Measurements from ENCODE around the gene NPHP4. TPM values are rescaled to one million over a fixed set of nuclear protein-coding genes. Genes with fewer than 3 reads are reported as not detected.

Gene NPHP4
- total and polyA plus RNA-seq, 9 of the 15 experiments (the other 6 are each of a cell fraction or from before 2014, with no cell fraction given), result 0.52 to 26.2 (median 6.7) TPM

DNA sequence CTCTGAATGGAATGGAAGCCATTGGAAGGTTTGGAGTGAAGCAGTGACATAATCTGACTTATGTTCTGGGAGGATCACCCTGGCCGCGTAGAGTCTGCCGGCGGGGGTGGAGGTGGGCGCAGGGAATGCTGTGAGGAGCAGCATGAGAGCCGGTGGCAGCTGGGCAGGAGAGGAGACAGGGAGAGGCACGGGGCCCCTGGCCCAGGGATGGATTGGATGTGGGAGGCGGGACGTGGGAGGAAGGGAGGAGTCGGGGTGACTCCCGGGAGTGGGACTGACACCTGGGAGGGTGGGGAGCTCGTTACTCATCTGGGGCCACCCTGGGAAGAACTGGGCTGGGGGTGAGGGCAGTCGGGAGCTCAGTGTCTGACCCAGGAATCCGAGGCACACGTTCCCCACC, 43.1 kb upstream of the NPHP4 start:
- H3K9me1 ChIP-seq (ENCODE audit: control insufficient read depth, insufficient read depth, low read length), result no peaks in the 10 kb centered on the region
- POLR2A ChIA-PET, result interaction anchor here (0.5 to 1.8 kb wide), 4 partner anchors 9 to 353 kb away, joined by 3 to 12 read pairs (median 4); partner anchors contain the start of gene KCNAB2
- H3K9ac ChIP-seq (ENCODE audit: insufficient read depth in 1 of 2, low read depth in 2 of 2, low read length in 2 of 2), result peak overlapping the region in 1 of 2 experiments; percentile 59; a peak in 1 of 4 replicates
- no peak overlapping the region for H2AFZ ChIP-seq (ENCODE audit: low read depth, low read length)
- H3K4me3 ChIP-seq, result no peak overlapping the region
- H3K36me3 ChIP-seq (ENCODE audit: control insufficient read depth, insufficient read depth, low read length), result no peaks in the 10 kb centered on the region
- CTCF ChIA-PET (ENCODE audit: low intra/inter-chr PET ratio), result no interaction called here
- H3K27ac ChIP-seq (ENCODE audit: extremely low read depth, low read depth, low read length), result no peak overlapping the region
- peaks cover 55% of the 10 kb centered on the region for H4K20me1 ChIP-seq (replicated peaks; ENCODE audit: control insufficient read depth, insufficient read depth, low read length)
- H3K27me3 ChIP-seq (ENCODE audit: control insufficient read depth in 2 of 2, insufficient read depth in 2 of 2, low read length in 2 of 2), result peaks cover 0 to 11% of the 10 kb centered on the region in 2 experiments; a peak in 2 of 5 replicates
- ATAC-seq, result no peak
- WGBS (ENCODE audit: insufficient coverage, low coverage, missing lambda C conversion rate), result 31% methylated on average over 14 of the region's 15 CpGs
- no TSS peak for BruUV-seq (replicated peaks)
- no peaks in the 10 kb centered on the region for H3K9me3 ChIP-seq (replicated peaks; ENCODE audit: control insufficient read depth, insufficient read depth, low read depth, low read length)
- peak in 2 of 4 experiments; percentile 44 to 48 for DNase-seq (ENCODE audit: extremely low read depth in 1 of 4, low spot score in 3 of 4)
- in situ Hi-C loops (cut with MboI), result no loop called here
- TF ChIP-seq, protein P1, sequence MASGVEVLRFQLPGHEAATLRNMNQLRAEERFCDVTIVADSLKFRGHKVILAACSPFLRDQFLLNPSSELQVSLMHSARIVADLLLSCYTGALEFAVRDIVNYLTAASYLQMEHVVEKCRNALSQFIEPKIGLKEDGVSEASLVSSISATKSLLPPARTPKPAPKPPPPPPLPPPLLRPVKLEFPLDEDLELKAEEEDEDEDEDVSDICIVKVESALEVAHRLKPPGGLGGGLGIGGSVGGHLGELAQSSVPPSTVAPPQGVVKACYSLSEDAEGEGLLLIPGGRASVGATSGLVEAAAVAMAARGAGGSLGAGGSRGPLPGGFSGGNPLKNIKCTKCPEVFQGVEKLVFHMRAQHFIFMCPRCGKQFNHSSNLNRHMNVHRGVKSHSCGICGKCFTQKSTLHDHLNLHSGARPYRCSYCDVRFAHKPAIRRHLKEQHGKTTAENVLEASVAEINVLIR (CRISPR knock-in tag; IDR thresholded peaks at IDR 0.05), result no peak
- peak; percentile 41 for TF ChIP-seq EGR1 (conservative IDR thresholded peaks at IDR 0.05)
- no peak for FAIRE-seq
- intact Hi-C loops (cut with micrococcal nuclease), result no loop called here
- no peaks in the 10 kb centered on the region for H3K79me2 ChIP-seq (ENCODE audit: control insufficient read depth, insufficient read depth, low read length)
- peaks cover 0 to 24% of the 10 kb centered on the region in 2 experiments; a peak in 2 of 5 replicates for H3K4me1 ChIP-seq (replicated peaks in 1 of 2; ENCODE audit: control insufficient read depth in 2 of 2, insufficient read depth in 2 of 2, low read length in 2 of 2)
- no peak overlapping the region for H3K4me2 ChIP-seq (ENCODE audit: insufficient read depth, low read length)

DNA sequence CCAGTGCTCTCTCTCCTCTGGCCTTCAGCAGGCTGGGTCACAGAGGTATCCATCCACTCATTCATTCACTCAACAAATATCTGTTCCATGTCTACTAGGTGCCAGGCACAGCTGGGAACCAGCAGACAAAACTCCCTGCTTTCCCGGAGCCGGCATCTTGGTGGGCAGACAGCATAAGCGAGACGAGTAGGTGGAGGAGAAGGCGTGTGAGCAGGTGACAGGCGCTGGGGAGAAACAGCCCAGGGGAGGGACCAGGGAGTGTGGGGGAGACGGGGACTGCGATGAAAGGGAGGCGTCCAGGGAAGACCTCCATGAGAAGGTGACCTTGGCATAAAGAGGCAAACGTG, 42.5 kb upstream of the NPHP4 start:
- in situ Hi-C loops (cut with MboI), result no loop called here
- intact Hi-C loops (cut with micrococcal nuclease), result no loop called here
- Histone ChIP-seq H3K4me2 (ENCODE audit: insufficient read depth, low read length) (0 out of 2 replicates have a peak overlapping the region, but pooled peaks have one; percentile 9), H3K9me3 (replicated peaks; ENCODE audit: control insufficient read depth, insufficient read depth, low read depth, low read length) (no peaks in the 10 kb centered on the region), H2AFZ (ENCODE audit: low read depth, low read length) (no peak overlapping the region), H3K79me2 (ENCODE audit: control insufficient read depth, insufficient read depth, low read length) (no peaks in the 10 kb centered on the region), H3K36me3 (ENCODE audit: control insufficient read depth, insufficient read depth, low read length) (no peaks in the 10 kb centered on the region), H3K4me3 (no peak overlapping the region), H3K9ac (ENCODE audit: insufficient read depth in 1 of 2, low read depth in 2 of 2, low read length in 2 of 2) (peak overlapping the region in 1 of 2 experiments; percentile 59; a peak in 2 of 4 replicates), H3K27ac (ENCODE audit: extremely low read depth, low read depth, low read length) (no peak overlapping the region), H3K9me1 (ENCODE audit: control insufficient read depth, insufficient read depth, low read length) (no peaks in the 10 kb centered on the region), H3K27me3 (ENCODE audit: control insufficient read depth in 2 of 2, insufficient read depth in 2 of 2, low read length in 2 of 2) (peaks cover 0 to 11% of the 10 kb centered on the region in 2 experiments; a peak in 2 of 5 replicates), H3K4me1 (replicated peaks in 1 of 2; ENCODE audit: control insufficient read depth in 2 of 2, insufficient read depth in 2 of 2, low read length in 2 of 2) (peaks cover 0 to 24% of the 10 kb centered on the region in 2 experiments; a peak in 2 of 5 replicates), H4K20me1 (replicated peaks; ENCODE audit: control insufficient read depth, insufficient read depth, low read length) (peaks cover 55% of the 10 kb centered on the region)
- ChIA-PET POLR2A (interaction anchor here (0.6 to 1.8 kb wide), 8 partner anchors 10 to 354 kb away, joined by 3 to 12 read pairs (median 3); partner anchors contain the start of gene KCNAB2), CTCF (ENCODE audit: low intra/inter-chr PET ratio) (no interaction called here)
- TF ChIP-seq, protein P2, sequence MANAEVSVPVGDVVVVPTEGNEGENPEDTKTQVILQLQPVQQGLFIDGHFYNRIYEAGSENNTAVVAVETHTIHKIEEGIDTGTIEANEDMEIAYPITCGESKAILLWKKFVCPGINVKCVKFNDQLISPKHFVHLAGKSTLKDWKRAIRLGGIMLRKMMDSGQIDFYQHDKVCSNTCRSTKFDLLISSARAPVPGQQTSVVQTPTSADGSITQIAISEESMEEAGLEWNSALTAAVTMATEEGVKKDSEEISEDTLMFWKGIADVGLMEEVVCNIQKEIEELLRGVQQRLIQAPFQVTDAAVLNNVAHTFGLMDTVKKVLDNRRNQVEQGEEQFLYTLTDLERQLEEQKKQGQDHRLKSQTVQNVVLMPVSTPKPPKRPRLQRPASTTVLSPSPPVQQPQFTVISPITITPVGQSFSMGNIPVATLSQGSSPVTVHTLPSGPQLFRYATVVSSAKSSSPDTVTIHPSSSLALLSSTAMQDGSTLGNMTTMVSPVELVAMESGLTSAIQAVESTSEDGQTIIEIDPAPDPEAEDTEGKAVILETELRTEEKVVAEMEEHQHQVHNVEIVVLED (CRISPR knock-in tag; IDR thresholded peaks at IDR 0.05), result no peak
- TF ChIP-seq, protein P3, sequence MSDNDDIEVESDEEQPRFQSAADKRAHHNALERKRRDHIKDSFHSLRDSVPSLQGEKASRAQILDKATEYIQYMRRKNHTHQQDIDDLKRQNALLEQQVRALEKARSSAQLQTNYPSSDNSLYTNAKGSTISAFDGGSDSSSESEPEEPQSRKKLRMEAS (CRISPR knock-in tag; IDR thresholded peaks at IDR 0.05), result peak; percentile 1; the same call in 1 of the 2 replicates
- FAIRE-seq (no peak), ATAC-seq (no peak), DNase-seq (ENCODE audit: extremely low read depth in 1 of 4, low spot score in 3 of 4) (no peak)
- no TSS peak for BruUV-seq (replicated peaks)
- WGBS (ENCODE audit: insufficient coverage, low coverage, missing lambda C conversion rate), result 33% methylated on average over 10 of the region's 10 CpGs
